ENCODE results near the gene SMARCD3. TPM values are rescaled to one million over a fixed set of nuclear protein-coding genes. Genes with fewer than 3 reads are reported as not detected.
A peak's percentile ranks its signal among the peaks of the same experiment; 100 is the strongest.

Gene SMARCD3
- total and polyA plus RNA-seq, 7 donors: 4.2 to 63.1 (median 38.8) TPM

DNA sequence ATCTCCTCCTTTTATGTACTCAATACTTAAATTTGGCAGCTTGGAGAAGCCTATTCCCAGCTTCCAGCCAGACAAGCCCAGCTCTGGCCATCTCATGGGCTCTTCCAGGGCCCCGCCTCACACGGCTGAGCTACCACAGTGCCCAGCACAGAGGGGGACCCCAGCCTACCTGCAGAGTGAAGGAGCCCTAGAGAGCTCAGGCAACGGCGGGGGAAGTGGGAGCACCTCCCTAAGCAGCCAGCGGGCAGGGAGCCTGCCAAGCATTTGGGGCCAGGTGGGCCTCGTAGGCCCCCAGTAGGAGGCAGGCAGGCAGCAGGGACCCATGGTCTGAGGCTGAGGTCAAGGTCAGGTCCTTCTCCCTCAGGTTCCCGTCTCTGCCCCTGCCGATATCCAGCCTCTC is 29.1 kb upstream of the SMARCD3 start:
- no peak for TF ChIP-seq EP300 (IDR thresholded peaks at IDR 0.05)
- TF ChIP-seq POLR2A (IDR thresholded peaks at IDR 0.05): no peak
- TF ChIP-seq POLR2AphosphoS5 (IDR thresholded peaks at IDR 0.05): no peak
- TF ChIP-seq, protein P1, sequence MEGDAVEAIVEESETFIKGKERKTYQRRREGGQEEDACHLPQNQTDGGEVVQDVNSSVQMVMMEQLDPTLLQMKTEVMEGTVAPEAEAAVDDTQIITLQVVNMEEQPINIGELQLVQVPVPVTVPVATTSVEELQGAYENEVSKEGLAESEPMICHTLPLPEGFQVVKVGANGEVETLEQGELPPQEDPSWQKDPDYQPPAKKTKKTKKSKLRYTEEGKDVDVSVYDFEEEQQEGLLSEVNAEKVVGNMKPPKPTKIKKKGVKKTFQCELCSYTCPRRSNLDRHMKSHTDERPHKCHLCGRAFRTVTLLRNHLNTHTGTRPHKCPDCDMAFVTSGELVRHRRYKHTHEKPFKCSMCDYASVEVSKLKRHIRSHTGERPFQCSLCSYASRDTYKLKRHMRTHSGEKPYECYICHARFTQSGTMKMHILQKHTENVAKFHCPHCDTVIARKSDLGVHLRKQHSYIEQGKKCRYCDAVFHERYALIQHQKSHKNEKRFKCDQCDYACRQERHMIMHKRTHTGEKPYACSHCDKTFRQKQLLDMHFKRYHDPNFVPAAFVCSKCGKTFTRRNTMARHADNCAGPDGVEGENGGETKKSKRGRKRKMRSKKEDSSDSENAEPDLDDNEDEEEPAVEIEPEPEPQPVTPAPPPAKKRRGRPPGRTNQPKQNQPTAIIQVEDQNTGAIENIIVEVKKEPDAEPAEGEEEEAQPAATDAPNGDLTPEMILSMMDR (IDR thresholded peaks at IDR 0.05): no peak
- peak overlapping the region; percentile 27 to 50 (median 50) for H3K4me3 ChIP-seq
- peaks cover 0 to 4% (median 2%) of the 10 kb centered on the region in 3 donors for H3K27me3 ChIP-seq
- no peaks in the 10 kb centered on the region for H3K9me3 ChIP-seq
- no peaks in the 10 kb centered on the region for H3K36me3 ChIP-seq
- WGBS, 2 donors: 69 to 74% methylated on average over 8 of the region's 8 CpGs
- intact Hi-C loops (cut with DNase I): loop anchor here (2.0 kb wide), 1 partner anchor 25 kb away; no protein-coding TSS in a partner anchor
- peaks cover 0 to 21% (median 16%) of the 10 kb centered on the region in 4 donors for H3K4me1 ChIP-seq
- DNase-seq: no peak
- H3K27ac ChIP-seq: no peak overlapping the region

DNA sequence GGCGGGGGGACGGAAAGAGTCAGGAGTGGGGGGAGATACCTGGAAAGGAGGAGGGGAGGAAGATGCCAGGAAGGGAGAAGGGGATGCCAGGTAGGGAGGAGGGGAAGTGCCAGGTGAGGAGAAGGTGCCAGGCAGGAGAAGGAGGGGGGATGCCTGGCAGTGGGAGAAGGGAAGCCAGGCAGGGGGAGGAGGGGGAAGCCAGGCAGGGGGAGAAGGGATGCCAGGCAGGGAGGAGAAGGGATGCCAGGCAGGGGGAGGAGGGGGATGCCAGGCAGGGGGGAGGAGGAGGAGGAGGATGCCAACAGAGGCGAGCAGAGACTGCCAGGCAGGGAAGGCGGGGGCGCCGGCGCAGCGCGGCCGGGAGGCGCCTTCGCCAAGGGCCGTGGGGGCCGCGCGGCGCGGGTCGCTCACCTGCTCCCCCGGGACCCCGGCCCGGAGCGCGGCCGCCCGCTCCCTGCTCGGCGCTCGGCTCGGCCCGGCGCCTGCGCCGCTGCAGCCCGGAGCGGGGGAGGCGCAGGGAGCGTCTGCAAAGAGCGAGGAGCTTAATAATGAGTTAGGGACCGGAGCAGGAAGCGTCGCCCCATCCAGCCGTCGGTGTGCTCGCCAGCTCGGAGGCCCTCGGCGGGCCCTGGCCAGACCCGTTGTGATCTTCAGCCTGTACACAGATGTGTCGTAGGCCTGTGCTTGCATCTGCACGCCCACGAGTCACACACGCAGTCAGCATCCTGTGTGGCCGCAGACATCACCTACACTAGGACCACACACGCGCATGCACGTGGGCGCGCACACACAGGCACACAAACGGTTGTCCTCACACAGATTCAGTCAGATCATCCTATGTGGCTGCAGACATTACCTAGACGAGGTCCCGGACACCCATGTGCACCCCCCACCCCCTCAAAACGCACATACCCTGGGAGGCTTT is 28.4 kb upstream of the SMARCD3 start:
- peak; percentile 78 for DNase-seq
- Histone ChIP-seq H3K27ac (peak overlapping the region in 3 of 4 donors; percentile 16 to 51 (median 19)), H3K9me3 (no peaks in the 10 kb centered on the region), H3K36me3 (no peaks in the 10 kb centered on the region), H3K4me3 (peak overlapping the region; percentile 27 to 50 (median 50)), H3K27me3 (peaks cover 0 to 2% (median 0%) of the 10 kb centered on the region in 3 donors), H3K4me1 (peaks cover 0 to 27% (median 19%) of the 10 kb centered on the region in 4 donors)
- TF ChIP-seq EP300 (IDR thresholded peaks at IDR 0.05): no peak
- TF ChIP-seq POLR2AphosphoS5 (IDR thresholded peaks at IDR 0.05): peak in 1 of 4 donors; percentile 13
- WGBS, 2 donors: 3 to 4% methylated on average over 63 of the region's 63 CpGs
- intact Hi-C loops (cut with DNase I): loop anchor here (2.0 kb wide), 1 partner anchor 24 kb away; no protein-coding TSS in a partner anchor

GRCh38 chr7:151275813-151276577 is 27.5 kb upstream of the SMARCD3 start:
- 14 to 37% methylated on average over 10 of the region's 10 CpGs for WGBS, 2 donors
- Histone ChIP-seq H3K4me3 (peak overlapping the region; percentile 23 to 50 (median 50)), H3K36me3 (no peaks in the 10 kb centered on the region), H3K9me3 (no peaks in the 10 kb centered on the region), H3K27ac (peak overlapping the region in 2 of 4 donors; percentile 19 to 51), H3K27me3 (no peaks in the 10 kb centered on the region), H3K4me1 (peaks cover 0 to 27% (median 22%) of the 10 kb centered on the region in 4 donors)
- intact Hi-C loops (cut with DNase I): loop anchor here (2.0 kb wide), 1 partner anchor 23 kb away; no protein-coding TSS in a partner anchor
- DNase-seq: no peak
- TF ChIP-seq POLR2AphosphoS5 (IDR thresholded peaks at IDR 0.05) (no peak), POLR2A (IDR thresholded peaks at IDR 0.05) (no peak), EP300 (IDR thresholded peaks at IDR 0.05) (no peak)
- TF ChIP-seq, protein P1 (IDR thresholded peaks at IDR 0.05): no peak

DNA sequence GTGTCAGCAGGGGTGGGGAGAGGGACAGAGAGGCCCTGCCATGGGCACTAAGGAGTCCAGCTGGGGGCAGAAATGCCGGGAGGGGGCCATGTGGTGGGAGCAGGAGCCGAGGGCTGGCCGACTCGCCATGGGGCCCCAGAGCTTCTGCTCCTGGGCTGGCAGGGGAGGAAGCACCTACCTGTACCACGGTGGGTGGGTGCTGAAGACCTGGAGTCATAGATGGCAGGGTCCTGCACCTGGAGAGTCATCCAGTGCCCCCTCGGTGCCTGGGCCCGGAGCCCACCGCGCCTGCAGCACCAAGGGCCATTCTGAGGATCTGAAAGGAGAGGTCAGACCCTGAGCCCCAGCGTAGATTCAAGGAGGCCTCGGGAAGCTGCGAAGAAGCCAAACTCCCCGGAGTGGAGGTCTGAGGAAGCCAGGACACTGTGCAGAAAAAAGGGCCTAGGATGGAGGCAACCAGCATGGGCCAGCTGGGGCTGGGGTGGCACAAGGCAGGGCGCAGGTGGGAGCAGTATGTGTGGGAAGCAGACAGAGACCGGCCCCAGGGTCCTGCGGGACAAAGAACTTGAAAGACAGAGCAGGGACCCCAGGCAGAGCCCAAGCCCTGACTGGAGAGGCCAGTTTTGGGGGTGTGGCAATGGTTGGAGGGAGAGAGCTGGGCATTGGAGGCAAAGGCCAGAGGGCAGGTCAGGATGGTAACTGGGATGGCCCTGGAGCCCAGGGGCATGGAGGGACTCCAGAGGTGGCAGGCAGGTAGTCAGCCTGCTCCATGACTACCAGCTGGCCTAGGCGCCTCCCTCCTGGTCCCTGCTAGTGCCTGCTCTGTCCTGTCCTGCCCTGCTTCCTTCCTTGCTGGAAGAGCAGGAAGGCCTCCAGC is 26.7 kb upstream of the SMARCD3 start:
- intact Hi-C loops (cut with DNase I): no loop called here
- Histone ChIP-seq H3K9me3 (no peaks in the 10 kb centered on the region), H3K27ac (no peak overlapping the region), H3K4me3 (no peak overlapping the region), H3K36me3 (no peaks in the 10 kb centered on the region), H3K27me3 (no peaks in the 10 kb centered on the region), H3K4me1 (peaks cover 0 to 27% (median 22%) of the 10 kb centered on the region in 4 donors)
- no peak for DNase-seq
- TF ChIP-seq POLR2A (IDR thresholded peaks at IDR 0.05) (no peak), EP300 (IDR thresholded peaks at IDR 0.05) (no peak), POLR2AphosphoS5 (IDR thresholded peaks at IDR 0.05) (no peak)
- WGBS, 2 donors: 82 to 86% methylated on average over 17 of the region's 17 CpGs

DNA sequence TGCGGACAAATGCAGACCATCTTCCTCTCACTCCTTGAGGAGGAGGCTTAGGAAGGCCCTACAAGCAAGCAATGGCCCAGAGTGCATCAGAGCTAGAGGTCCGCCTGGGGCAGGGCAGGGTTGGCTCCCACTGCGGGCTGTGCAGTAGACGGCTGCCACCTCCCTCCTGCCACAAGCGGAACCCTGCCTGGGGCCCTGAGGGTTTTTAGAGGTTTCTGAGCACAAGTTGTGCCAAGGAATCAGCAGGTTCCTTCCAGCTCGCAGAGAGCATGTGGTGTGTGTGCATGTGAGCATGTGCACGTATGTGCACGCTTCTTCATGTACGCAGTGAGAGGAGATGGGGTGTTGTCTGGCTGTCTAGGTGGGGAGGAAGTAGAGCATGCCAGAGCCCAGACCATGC is 25.9 kb upstream of the SMARCD3 start:
- TF ChIP-seq, protein P1 (IDR thresholded peaks at IDR 0.05): no peak
- TF ChIP-seq EP300 (IDR thresholded peaks at IDR 0.05): no peak
- no peak for TF ChIP-seq POLR2A (IDR thresholded peaks at IDR 0.05)
- no peak for TF ChIP-seq POLR2AphosphoS5 (IDR thresholded peaks at IDR 0.05)
- H3K9me3 ChIP-seq: no peaks in the 10 kb centered on the region
- no peak for DNase-seq
- H3K36me3 ChIP-seq: no peaks in the 10 kb centered on the region
- intact Hi-C loops (cut with DNase I): no loop called here
- H3K27me3 ChIP-seq: no peaks in the 10 kb centered on the region
- 85 to 88% methylated on average over 9 of the region's 9 CpGs for WGBS, 2 donors
- no peak overlapping the region for H3K4me3 ChIP-seq
- H3K4me1 ChIP-seq: peaks cover 0 to 27% (median 22%) of the 10 kb centered on the region in 4 donors
- no peak overlapping the region for H3K27ac ChIP-seq
